Activated naive CD4-positive, alpha-beta T cell treated with anti-CD3 and anti-CD28 coated beads, Interleukin-2, amount 10 ng/mL, durations not matched to agents 7 days and 5 days (primary cell): Measurements from ENCODE around the gene AK8.
A peak's percentile ranks its signal among the peaks of the same experiment; 100 is the strongest.

Experiments
- CTCF ChIA-PET: fragments of 350-600 bp; sonication (Branson Sonifier 250); formaldehyde crosslinking; loops from one replicate; lab custom pipeline; 2021; ENCODE audit warnings: antibody characterized with exemption; lab: Charles Lee
- DNase-seq: peaks from one replicate; pipeline ENCODE4 v3.0.0-alpha.2; 2020
- H3K27ac Mint-ChIP-seq: one replicate; pipeline ENCODE4 v1.8.0; 2021; ENCODE audit warnings: mild to moderate bottlenecking, moderate library complexity, mixed read lengths
- H3K27me3 Mint-ChIP-seq: one replicate; pipeline ENCODE4 v1.8.0; 2021; ENCODE audit warnings: mild to moderate bottlenecking, mixed read lengths
- H3K36me3 Mint-ChIP-seq: one replicate; pipeline ENCODE4 v1.8.0; 2021; ENCODE audit warnings: mixed read lengths
- H3K4me1 Mint-ChIP-seq: one replicate; pipeline ENCODE4 v1.8.0; 2021; ENCODE audit warnings: mixed read lengths
- H3K4me3 Mint-ChIP-seq: one replicate; pipeline ENCODE4 v1.8.0; 2021; ENCODE audit warnings: mild to moderate bottlenecking, moderate library complexity, mixed read lengths
- H3K9me3 Mint-ChIP-seq: one replicate; pipeline ENCODE4 v1.8.0; 2021; ENCODE audit warnings: mixed read lengths

AK8 gene

GRCh38 chr9:132838291-132838690 is 39.8 kb downstream of the AK8 start:
- CTCF ChIA-PET = no interaction called here
- Mint-ChIP-seq H3K36me3 (no peaks in the 10 kb centered on the region), H3K9me3 (no peaks in the 10 kb centered on the region), H3K27me3 (peaks cover 15% of the 10 kb centered on the region), H3K4me1 (no peaks in the 10 kb centered on the region), H3K27ac (no peak overlapping the region), H3K4me3 (no peak overlapping the region)
- no peak for DNase-seq

- H3K36me3 Mint-ChIP-seq = no peaks in the 10 kb centered on the region
- no peak overlapping the region for H3K4me3 Mint-ChIP-seq
- no peaks in the 10 kb centered on the region for H3K9me3 Mint-ChIP-seq
- no peak for DNase-seq
- no peaks in the 10 kb centered on the region for H3K4me1 Mint-ChIP-seq
- H3K27ac Mint-ChIP-seq = no peak overlapping the region
- CTCF ChIA-PET = no interaction called here
- peaks cover 15% of the 10 kb centered on the region for H3K27me3 Mint-ChIP-seq
Measured at GRCh38 chr9:132837501-132838286, 40.4 kb downstream of the AK8 start.

DNA sequence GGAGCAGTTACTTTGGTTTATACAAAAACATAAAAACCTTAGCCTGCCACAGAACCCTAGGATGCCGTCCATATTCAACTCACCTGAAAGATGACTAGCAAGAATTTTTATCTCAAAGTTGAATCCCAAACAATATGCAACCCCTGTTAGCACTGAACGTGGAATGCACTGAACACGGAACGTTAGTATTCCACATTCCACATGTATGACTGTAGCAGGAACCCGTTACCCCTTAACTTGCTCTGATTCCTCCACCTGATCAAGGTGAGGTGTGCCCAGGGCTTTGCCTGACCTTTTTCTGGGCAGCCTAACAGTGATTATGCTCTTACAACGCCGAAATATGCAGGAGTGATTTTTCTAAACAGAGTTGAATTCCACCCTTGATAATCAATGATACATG is 43.7 kb downstream of the AK8 start:
- CTCF ChIA-PET = no interaction called here
- DNase-seq = no peak
- Mint-ChIP-seq H3K4me3 (no peak overlapping the region), H3K27ac (no peak overlapping the region), H3K9me3 (no peaks in the 10 kb centered on the region), H3K4me1 (no peaks in the 10 kb centered on the region), H3K36me3 (no peaks in the 10 kb centered on the region), H3K27me3 (peaks cover 14% of the 10 kb centered on the region)

GRCh38 chr9:132833550-132834121 is 44.4 kb downstream of the AK8 start:
- Mint-ChIP-seq H3K9me3 (no peaks in the 10 kb centered on the region), H3K27me3 (peaks cover 13% of the 10 kb centered on the region), H3K4me1 (no peaks in the 10 kb centered on the region), H3K4me3 (no peak overlapping the region), H3K27ac (no peak overlapping the region), H3K36me3 (no peaks in the 10 kb centered on the region)
- CTCF ChIA-PET = no interaction called here
- no peak for DNase-seq

GRCh38 chr9:132832171-132832881 is 45.8 kb downstream of the AK8 start:
- H3K4me1 Mint-ChIP-seq = no peaks in the 10 kb centered on the region
- DNase-seq = no peak
- H3K9me3 Mint-ChIP-seq = no peaks in the 10 kb centered on the region
- H3K36me3 Mint-ChIP-seq = no peaks in the 10 kb centered on the region
- H3K27ac Mint-ChIP-seq = no peak overlapping the region
- peaks cover 13% of the 10 kb centered on the region for H3K27me3 Mint-ChIP-seq
- CTCF ChIA-PET = no interaction called here
- H3K4me3 Mint-ChIP-seq = no peak overlapping the region

DNA sequence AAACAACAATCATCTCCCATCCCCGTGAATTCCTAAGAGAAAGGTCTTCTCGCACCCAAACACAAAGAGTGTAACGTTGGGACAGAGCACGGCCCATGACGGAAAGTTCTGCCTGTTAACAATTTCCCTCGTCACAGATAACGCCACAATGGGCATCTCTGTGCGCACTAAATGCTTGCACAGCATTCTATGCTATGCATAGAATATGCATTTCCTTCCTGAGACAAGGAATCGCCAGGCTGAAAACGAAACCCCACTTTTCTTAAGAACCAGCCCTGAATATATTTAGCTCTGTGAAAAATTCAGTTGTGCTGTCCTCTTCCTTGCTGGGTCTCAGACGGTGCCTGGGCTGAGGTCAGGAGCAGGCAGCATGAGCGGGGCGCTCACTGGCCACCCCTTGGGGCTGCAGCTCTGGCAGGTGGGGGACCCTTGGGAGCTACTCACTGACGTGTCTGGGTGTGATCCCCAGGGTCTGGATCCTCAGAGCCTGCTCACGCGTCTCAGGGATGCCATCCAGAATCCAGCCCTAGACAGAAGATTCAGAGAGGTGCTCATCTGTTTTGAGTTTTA is 49.8 kb downstream of the AK8 start:
- H3K27me3 Mint-ChIP-seq = peaks cover 35% of the 10 kb centered on the region
- no peak overlapping the region for H3K4me3 Mint-ChIP-seq
- no peak for DNase-seq
- H3K4me1 Mint-ChIP-seq = no peaks in the 10 kb centered on the region
- no peaks in the 10 kb centered on the region for H3K9me3 Mint-ChIP-seq
- CTCF ChIA-PET = no interaction called here
- H3K36me3 Mint-ChIP-seq = no peaks in the 10 kb centered on the region
- H3K27ac Mint-ChIP-seq = no peak overlapping the region

DNA sequence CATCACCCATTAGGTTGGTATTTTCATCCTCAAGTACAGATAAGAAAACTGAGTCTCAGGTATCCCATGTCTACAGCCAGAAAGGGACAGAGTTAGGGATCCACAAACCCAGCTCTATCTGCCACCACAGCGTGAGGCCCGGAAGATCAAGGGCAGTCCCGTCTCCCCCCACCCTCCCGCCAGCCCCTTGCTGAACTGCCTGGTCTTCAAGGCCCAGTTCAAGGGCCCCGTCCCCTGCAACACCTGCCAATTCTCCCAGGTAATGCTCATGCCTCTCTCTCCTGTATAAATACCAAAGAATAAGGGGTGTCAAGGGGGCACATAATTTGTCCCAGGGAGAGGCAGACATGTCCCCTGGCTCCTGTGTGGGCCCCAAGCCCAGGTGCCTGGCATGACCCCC is 50.7 kb downstream of the AK8 start:
- Mint-ChIP-seq H3K4me1 (no peaks in the 10 kb centered on the region), H3K27me3 (peaks cover 38% of the 10 kb centered on the region), H3K9me3 (no peaks in the 10 kb centered on the region), H3K27ac (no peak overlapping the region), H3K36me3 (no peaks in the 10 kb centered on the region), H3K4me3 (no peak overlapping the region)
- CTCF ChIA-PET = no interaction called here
- DNase-seq = no peak

DNA sequence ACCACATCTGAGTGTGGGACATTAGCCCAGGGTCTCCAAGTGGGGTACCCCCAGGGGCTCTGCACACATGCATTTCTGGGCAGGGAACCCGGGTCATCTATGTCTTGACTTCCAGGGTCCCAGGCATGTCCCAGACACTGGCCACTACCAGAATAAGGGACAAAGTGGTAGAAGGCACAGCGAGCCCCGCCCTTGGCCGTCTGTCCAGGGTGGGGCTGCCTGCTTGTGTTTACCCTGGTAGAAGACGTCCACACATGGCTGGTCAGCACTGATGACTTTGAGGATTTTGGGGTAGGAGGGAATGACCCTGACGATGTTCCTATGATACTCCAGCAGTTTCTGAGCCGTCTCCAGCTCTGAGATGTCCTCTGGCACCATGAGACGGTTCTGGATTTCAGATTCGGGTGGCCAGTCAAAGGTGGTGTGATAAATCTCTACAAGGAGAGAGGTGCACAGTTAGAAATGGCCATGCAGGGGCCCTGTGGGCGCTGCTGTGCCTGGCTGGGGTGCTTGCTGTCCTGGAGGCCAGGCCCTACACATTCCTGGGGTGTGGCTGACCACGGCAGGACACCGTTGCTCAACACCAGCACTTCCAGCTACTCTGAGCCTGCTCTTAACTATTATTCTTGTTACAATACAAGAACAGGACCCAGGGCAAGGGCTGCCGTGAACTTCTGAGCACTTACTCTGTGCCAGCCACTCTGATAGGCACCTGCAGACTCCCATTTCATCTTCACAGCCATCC is 51.3 kb downstream of the AK8 start:
- no peak overlapping the region for H3K4me3 Mint-ChIP-seq
- no peak overlapping the region for H3K27ac Mint-ChIP-seq
- H3K36me3 Mint-ChIP-seq = no peaks in the 10 kb centered on the region
- no peak for DNase-seq
- CTCF ChIA-PET = no interaction called here
- peaks cover 39% of the 10 kb centered on the region for H3K27me3 Mint-ChIP-seq
- no peaks in the 10 kb centered on the region for H3K9me3 Mint-ChIP-seq
- H3K4me1 Mint-ChIP-seq = no peaks in the 10 kb centered on the region

DNA sequence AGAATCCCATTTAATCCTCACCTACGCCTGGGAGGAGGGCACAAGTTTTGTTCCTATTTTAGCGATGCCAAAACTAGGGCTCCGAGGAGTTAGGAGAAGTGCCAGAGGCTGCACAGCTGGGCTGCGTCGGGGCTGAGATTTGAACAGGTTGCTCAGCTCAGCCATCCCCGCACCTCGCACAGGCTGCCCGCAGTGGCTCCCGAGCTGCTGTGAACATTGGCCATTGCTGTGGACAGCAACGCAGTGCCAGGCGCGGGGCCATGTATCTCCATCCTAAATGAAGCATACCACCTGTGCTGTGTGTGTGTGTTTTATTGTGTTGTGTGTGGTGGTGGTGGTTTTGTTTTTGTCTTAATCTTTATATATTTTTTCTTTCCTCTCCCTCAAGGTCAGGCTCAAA is 52.0 kb downstream of the AK8 start:
- no peaks in the 10 kb centered on the region for H3K36me3 Mint-ChIP-seq
- peaks cover 36% of the 10 kb centered on the region for H3K27me3 Mint-ChIP-seq
- H3K4me1 Mint-ChIP-seq = no peaks in the 10 kb centered on the region
- no peaks in the 10 kb centered on the region for H3K9me3 Mint-ChIP-seq
- no peak overlapping the region for H3K4me3 Mint-ChIP-seq
- CTCF ChIA-PET = no interaction called here
- no peak overlapping the region for H3K27ac Mint-ChIP-seq
- no peak for DNase-seq

GRCh38 chr9:132825430-132825829 is 52.7 kb downstream of the AK8 start:
- DNase-seq = no peak
- Mint-ChIP-seq H3K36me3 (no peaks in the 10 kb centered on the region), H3K9me3 (no peaks in the 10 kb centered on the region), H3K4me1 (no peaks in the 10 kb centered on the region), H3K27ac (no peak overlapping the region), H3K27me3 (peaks cover 42% of the 10 kb centered on the region), H3K4me3 (no peak overlapping the region)
- CTCF ChIA-PET = no interaction called here

- H3K27me3 Mint-ChIP-seq = peaks cover 47% of the 10 kb centered on the region
- no peaks in the 10 kb centered on the region for H3K9me3 Mint-ChIP-seq
- CTCF ChIA-PET = no interaction called here
- no peak for DNase-seq
- H3K4me1 Mint-ChIP-seq = no peaks in the 10 kb centered on the region
- H3K4me3 Mint-ChIP-seq = no peak overlapping the region
- H3K27ac Mint-ChIP-seq = no peak overlapping the region
- H3K36me3 Mint-ChIP-seq = no peaks in the 10 kb centered on the region
Measured at GRCh38 chr9:132824951-132825350, 53.1 kb downstream of the AK8 start.

DNA sequence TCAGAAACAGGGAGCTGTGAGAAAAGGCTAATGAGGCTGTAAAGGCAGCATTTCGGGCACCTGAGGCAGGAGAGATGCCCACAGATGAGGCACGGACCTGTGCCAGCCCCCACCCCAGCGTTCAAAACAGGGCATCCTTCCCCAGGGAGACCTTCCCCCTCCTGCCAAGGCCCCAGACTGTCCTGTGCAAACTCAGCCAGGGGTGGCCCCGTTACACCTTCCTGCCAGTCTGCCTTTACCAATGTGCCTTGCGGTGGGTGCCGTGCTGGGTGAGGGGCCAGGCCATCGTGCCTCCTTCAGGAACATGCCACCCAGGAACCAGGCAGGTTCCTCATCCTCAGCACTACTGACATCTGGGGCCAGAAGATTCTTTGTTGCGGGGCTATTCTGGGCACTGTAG is 53.9 kb downstream of the AK8 start:
- H3K9me3 Mint-ChIP-seq = no peaks in the 10 kb centered on the region
- CTCF ChIA-PET = no interaction called here
- H3K4me3 Mint-ChIP-seq = no peak overlapping the region
- H3K27ac Mint-ChIP-seq = no peak overlapping the region
- H3K36me3 Mint-ChIP-seq = no peaks in the 10 kb centered on the region
- peaks cover 50% of the 10 kb centered on the region for H3K27me3 Mint-ChIP-seq
- DNase-seq = no peak
- H3K4me1 Mint-ChIP-seq = no peaks in the 10 kb centered on the region

DNA sequence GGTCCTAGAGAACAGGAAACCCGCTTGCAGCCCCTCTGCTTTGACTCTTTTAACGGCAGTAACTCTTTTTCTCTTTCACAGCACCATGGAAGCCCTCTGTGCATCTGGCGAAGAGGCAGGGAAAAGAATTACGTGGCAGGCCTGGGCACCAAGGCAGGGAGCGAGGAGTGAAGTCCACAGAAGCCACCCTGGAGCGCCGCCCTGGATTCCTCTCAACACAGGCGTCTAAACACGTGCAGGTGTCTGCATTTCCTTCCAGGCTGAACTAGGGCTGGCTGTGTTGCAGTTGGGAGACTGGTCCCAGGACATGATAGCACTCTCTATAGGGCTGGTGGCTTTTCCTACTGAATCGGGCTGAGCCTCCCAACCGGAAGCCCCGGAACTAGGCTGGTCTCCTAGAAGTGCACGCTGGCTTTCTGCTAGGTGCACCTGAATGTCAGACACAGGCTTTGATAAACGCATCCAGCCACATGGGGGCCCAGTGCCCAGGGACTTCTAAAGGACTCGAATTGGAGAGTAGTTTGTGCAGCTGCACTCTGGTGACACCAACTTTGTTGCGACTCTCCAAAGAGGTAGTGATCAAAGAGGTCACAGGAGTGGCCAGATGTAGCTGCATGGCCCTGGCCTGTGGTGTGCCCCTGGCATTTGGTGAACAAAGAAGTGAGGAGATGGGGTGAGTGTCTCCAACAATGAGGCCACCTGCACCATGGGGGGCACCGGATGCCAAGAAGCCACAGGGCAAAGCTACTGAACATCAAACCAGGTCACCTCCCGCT is 54.5 kb downstream of the AK8 start:
- H3K27me3 Mint-ChIP-seq = peaks cover 51% of the 10 kb centered on the region
- DNase-seq = peak; percentile 26
- no peaks in the 10 kb centered on the region for H3K36me3 Mint-ChIP-seq
- H3K27ac Mint-ChIP-seq = no peak overlapping the region
- no peaks in the 10 kb centered on the region for H3K9me3 Mint-ChIP-seq
- CTCF ChIA-PET = no interaction called here
- no peak overlapping the region for H3K4me3 Mint-ChIP-seq
- no peaks in the 10 kb centered on the region for H3K4me1 Mint-ChIP-seq
